Left hindlimb (tissue), 1 donor: ENCODE data around the gene ZNF469.

Experiments
- DNase-seq: peaks from one replicate; pipeline ENCODE4 v3.0.0-alpha.2; 2018

The ZNF469 gene

GRCh38 chr16:88430524-88431446 lies 48.0 kb downstream of the ZNF469 start:
- no peak for DNase-seq

- no peak for DNase-seq
These were observed 48.9 kb downstream of the ZNF469 start for GRCh38 chr16:88431651-88432050.

- no peak for DNase-seq
These were observed 49.4 kb downstream of the ZNF469 start for GRCh38 chr16:88432174-88432573.
